GM12878 (cell line): ENCODE measurements around the gene ZFHX2. TPM values are rescaled to one million over a fixed set of nuclear protein-coding genes. Genes with fewer than 3 reads are reported as not detected.

ENCODE experiments used
- ATAC-seq: fragments of 200-7000 bp; cut with Tn5 transposase; 3 replicates; pipeline ENCODE4 v1.9.1; 2020; ENCODE audit warnings: mild to moderate bottlenecking, moderate library complexity
- Bru-seq: library from RNA; stranded (reverse); fragments of 400-500 nt; gene quantifications from one replicate; lab custom pipeline; 2021; lab: Mats Ljungman, UMichigan
- BruChase-seq, 2 experiments: library from RNA; stranded (reverse); fragments of 400-500 nt; gene quantifications; one replicate each; lab custom pipeline; 2021; lab: Mats Ljungman, UMichigan
- BruUV-seq: library from RNA; stranded (reverse); fragments of 400-500 nt; replicated peaks from 2 replicates; lab custom pipeline; 2021; lab: Mats Ljungman, UMichigan
- CTCF ChIA-PET: fragments of 300-600 bp; sonication (Branson Sonifier 250); formaldehyde crosslinking; extraction: SDS; loops from one replicate; lab custom pipeline; 2021; ENCODE audit warnings: inconsistent platforms; lab: Yijun Ruan, JAX
- POLR2A ChIA-PET: fragments of 350-600 bp; formaldehyde crosslinking; extraction: SDS; loops from one replicate; lab custom pipeline; 2021; ENCODE audit warnings: inconsistent platforms; lab: Charles Lee
- RAD21 ChIA-PET: fragments of 300-600 bp; sonication (Branson Sonifier 250); formaldehyde crosslinking; loops from one replicate; lab custom pipeline; 2023; ENCODE audit warnings: antibody characterized with exemption; ENCODE audit not compliant: unreplicated experiment; lab: Charles Lee
- SMC1A ChIA-PET: fragments of 300-600 bp; sonication (Branson Sonifier 250); formaldehyde crosslinking; loops from one replicate; lab custom pipeline; 2023; ENCODE audit not compliant: unreplicated experiment, uncharacterized antibody; lab: Charles Lee
- DNase-seq: peaks from one replicate; pipeline ENCODE4 v3.0.0-alpha.2; 2011; ENCODE audit warnings: low read depth, low spot score
- FAIRE-seq: peaks from 3 replicates; lab custom pipeline; 2011; peaks lifted over from hg19 to GRCh38; lab: Jason Lieb, UNC
- H2AFZ ChIP-seq: 2 replicates; pipeline ENCODE4 v1.6.0; 2011; ENCODE audit warnings: low read depth, low read length, control low read depth; ENCODE audit not compliant: control insufficient read depth
- H3K27ac ChIP-seq: 2 replicates; pipeline ENCODE4 v1.5.1; 2011; ENCODE audit warnings: control low read depth; ENCODE audit not compliant: control insufficient read depth, insufficient read depth
- H3K27me3 ChIP-seq, 2 experiments: replicated peaks in 1 of 2; 2 replicates each; pipeline versions ENCODE4 v1.6.0 to v1.6.1; 2011; ENCODE audit warnings: low read length in 1 of 2; ENCODE audit not compliant: control insufficient read depth in 2 of 2, insufficient read depth in 2 of 2
- H3K36me3 ChIP-seq, 2 experiments: 2 replicates each; pipeline ENCODE4 v1.5.1; 2011; ENCODE audit warnings: low read length in 1 of 2; ENCODE audit not compliant: control insufficient read depth in 2 of 2, insufficient read depth in 2 of 2
- H3K4me1 ChIP-seq: 2 replicates; pipeline ENCODE4 v1.6.1; 2011; ENCODE audit warnings: mild to moderate bottlenecking, low read length, moderate library complexity, mixed read lengths; ENCODE audit not compliant: control insufficient read depth, insufficient read depth
- H3K4me2 ChIP-seq: 2 replicates; pipeline ENCODE4 v1.6.0; 2011; ENCODE audit warnings: control low read depth; ENCODE audit not compliant: control insufficient read depth, insufficient read depth
- H3K4me3 ChIP-seq: fragments of 200-600 bp; sonication (generic); 2 replicates; pipeline ENCODE4 v1.5.1; 2016
- H3K79me2 ChIP-seq: 2 replicates; pipeline ENCODE4 v1.6.0; 2011; ENCODE audit warnings: low read length; ENCODE audit not compliant: control insufficient read depth, insufficient read depth
- H3K9ac ChIP-seq: 2 replicates; pipeline ENCODE4 v1.8.0; 2011; ENCODE audit warnings: low read length, control low read depth, mixed read lengths; ENCODE audit not compliant: control insufficient read depth, insufficient read depth
- H3K9me3 ChIP-seq: replicated peaks from 3 replicates; pipeline ENCODE4 v1.5.1; 2011; ENCODE audit warnings: mild to moderate bottlenecking, low read length; ENCODE audit not compliant: control insufficient read depth, insufficient read depth
- H4K20me1 ChIP-seq: 2 replicates; pipeline ENCODE4 v1.6.0; 2011; ENCODE audit not compliant: control insufficient read depth, insufficient read depth
- MTA2 ChIP-seq: fragments of 450-650 bp; IDR thresholded peaks from 2 replicates; pipeline ENCODE4 v1.6.1; 2016; ENCODE audit warnings: low read depth, mild to moderate bottlenecking, moderate library complexity
- NBN ChIP-seq: fragments of 450-650 bp; IDR thresholded peaks from 2 replicates; pipeline ENCODE4 v1.6.1; 2016
- NFXL1 ChIP-seq: fragments of 450-650 bp; IDR thresholded peaks from 2 replicates; pipeline ENCODE4 v1.6.1; 2017; ENCODE audit warnings: antibody characterized with exemption, mild to moderate bottlenecking, borderline replicate concordance
- PAX8 ChIP-seq: fragments of 450-650 bp; IDR thresholded peaks from 2 replicates; pipeline ENCODE4 v1.6.1; 2017; ENCODE audit warnings: mild to moderate bottlenecking, moderate library complexity
- TCF3 ChIP-seq: IDR thresholded peaks from 2 replicates; pipeline ENCODE4 v1.6.1; 2012; ENCODE audit warnings: low read depth, mild to moderate bottlenecking, low read length, borderline replicate concordance; ENCODE audit not compliant: insufficient read depth
- WGBS: methylation state at CpG from one replicate; pipeline ENCODE4 v1.1.6; 2016; ENCODE audit warnings: low lambda C conversion rate; ENCODE audit not compliant: insufficient replicate concordance, insufficient coverage; ENCODE audit errors: missing lambda C conversion rate; 5-methylcytosine and 5-hydroxymethylcytosine counted together
- in situ Hi-C: fragments of 300-500 bp; cut with MboI; formaldehyde crosslinking; loops from 9 replicates; pipeline ENCODE4 v1.14.3; 2018; ENCODE audit warnings: mixed read lengths
- intact Hi-C: fragments of 100-400 bp; cut with micrococcal nuclease; formaldehyde crosslinking; loops from one replicate; pipeline ENCODE4 v1.14.2; 2022; ENCODE audit not compliant: unreplicated experiment
- long read RNA-seq, 2 experiments: library from polyadenylated mRNA; unstranded; transcript quantifications; one replicate each; pipeline ENCODE4 v2.0.0, GENCODE V29; 2019 to 2020
- polyA minus RNA-seq, 3 experiments: library from RNA; depleted of rRNA, polyadenylated mRNA; stranded (reverse); fragments of >200 nt; gene quantifications; 2 replicates each; pipeline ENCODE4 v1.2.3, GENCODE V29; 2011
- polyA plus RNA-seq, 11 experiments: library from polyadenylated mRNA; depleted of rRNA in 4 of 11; unstranded in 6 of 11; stranded (reverse) in 5 of 11; fragments of >200 nt; fragmentation: Nextera tagmentation in 4 of 11; fragmentation: Illumina TruSeq in 1 of 11; extraction: Ambion mirVana in 4 of 11; extraction: Trizol in 1 of 11; gene quantifications; 1 replicate in 1 of 11; 2 replicates in 10 of 11; pipeline versions ENCODE4 v1.2.1 to v1.2.3, GENCODE V29; 2011 to 2016; ENCODE audit warnings: inconsistent platforms in 2 of 11, missing spikeins in 2 of 11, low read depth in 1 of 11
- total RNA-seq, 4 experiments: library from RNA; depleted of rRNA in 3 of 4; stranded (reverse); fragments of >200 nt in 3 of 4; fragmentation: Illumina TruSeq in 1 of 4; extraction: Trizol in 1 of 4; gene quantifications; 2 replicates each; pipeline versions ENCODE4 v1.2.1 to v1.2.3, GENCODE V29; 2013 to 2021
- TF ChIP-seq, protein P1 (sequence below): fragments of 450-650 bp; IDR thresholded peaks from 2 replicates; pipeline ENCODE4 v1.6.1; 2018; ENCODE audit warnings: borderline replicate concordance, mild to moderate bottlenecking; ENCODE audit not compliant: partially characterized antibody
- TF ChIP-seq, protein P2 (sequence below): fragments of 450-650 bp; conservative IDR thresholded peaks from 2 replicates; pipeline ENCODE4 v1.6.1; 2017; ENCODE audit warnings: mild to moderate bottlenecking, moderate library complexity
- TF ChIP-seq, protein P3 (sequence below): fragments of 450-650 bp; IDR thresholded peaks from 2 replicates; pipeline ENCODE4 v1.6.1; 2017; ENCODE audit warnings: mild to moderate bottlenecking, low read depth, inconsistent platforms; ENCODE audit not compliant: poor library complexity, severe bottlenecking

The ZFHX2 gene
- total RNA-seq (2013; cell fraction: nucleolus; rRNA removed) = 3.4 and 3.9 TPM in 2 replicates
- 0.11 and 0.40 TPM in 2 replicates for total RNA-seq (2014; rRNA removed)
- 0.14 and 0.54 TPM in 2 replicates for total RNA-seq (2014; rRNA removed; fragmentation: Illumina TruSeq; extraction: Trizol)
- 1.8 and 2.2 TPM in 2 replicates for total RNA-seq (2021)
- 0.17 TPM for polyA plus RNA-seq (2011; ENCODE audit: low read depth)
- polyA plus RNA-seq (2011; rRNA removed) = 0.10 and 0.42 TPM in 2 replicates
- polyA plus RNA-seq (2011; cell fraction: cytosol; rRNA removed) = 0.13 TPM in 2 replicates
- polyA plus RNA-seq (2011; cell fraction: nucleus; rRNA removed) = 1.2 and 2.8 TPM in 2 replicates
- polyA plus RNA-seq (2012) = 0.84 and 0.97 TPM in 2 replicates
- 0.19 and 0.56 TPM in 2 replicates for polyA plus RNA-seq (2014; fragmentation: Illumina TruSeq; extraction: Trizol)
- 1 to 10 TPM in 1 of 2 experiments, under 1 TPM in 1; 0.27 to 1.3 TPM for polyA plus RNA-seq (2014; fragmentation: Nextera tagmentation; extraction: Ambion mirVana)
- polyA plus RNA-seq (2014; rRNA removed) = 0.32 and 0.72 TPM in 2 replicates
- 1 to 10 TPM in 1 of 2 experiments, under 1 TPM in 1; 0.59 to 1.2 TPM for polyA plus RNA-seq (2016; fragmentation: Nextera tagmentation; extraction: Ambion mirVana)
- polyA minus RNA-seq (2011; rRNA and poly(A)+ RNA removed) = 0.95 and 1.3 TPM in 2 replicates
- polyA minus RNA-seq (2011; cell fraction: cytosol; rRNA and poly(A)+ RNA removed) = 0.53 and 0.83 TPM in 2 replicates
- 1.7 and 2.7 TPM in 2 replicates for polyA minus RNA-seq (2011; cell fraction: nucleus; rRNA and poly(A)+ RNA removed)
- percentile 52 among the genes with signal in this experiment for Bru-seq, nascent RNA
- percentile 54 among the genes with signal in this experiment for BruChase-seq, experiment 1, labeled RNA remaining after a 6-hour chase
- BruChase-seq, experiment 2, labeled RNA remaining after a 2-hour chase = percentile 51 among the genes with signal in this experiment
- long read RNA-seq, experiment 1 = 0 reads
- long read RNA-seq, experiment 2 = 0 reads

DNA sequence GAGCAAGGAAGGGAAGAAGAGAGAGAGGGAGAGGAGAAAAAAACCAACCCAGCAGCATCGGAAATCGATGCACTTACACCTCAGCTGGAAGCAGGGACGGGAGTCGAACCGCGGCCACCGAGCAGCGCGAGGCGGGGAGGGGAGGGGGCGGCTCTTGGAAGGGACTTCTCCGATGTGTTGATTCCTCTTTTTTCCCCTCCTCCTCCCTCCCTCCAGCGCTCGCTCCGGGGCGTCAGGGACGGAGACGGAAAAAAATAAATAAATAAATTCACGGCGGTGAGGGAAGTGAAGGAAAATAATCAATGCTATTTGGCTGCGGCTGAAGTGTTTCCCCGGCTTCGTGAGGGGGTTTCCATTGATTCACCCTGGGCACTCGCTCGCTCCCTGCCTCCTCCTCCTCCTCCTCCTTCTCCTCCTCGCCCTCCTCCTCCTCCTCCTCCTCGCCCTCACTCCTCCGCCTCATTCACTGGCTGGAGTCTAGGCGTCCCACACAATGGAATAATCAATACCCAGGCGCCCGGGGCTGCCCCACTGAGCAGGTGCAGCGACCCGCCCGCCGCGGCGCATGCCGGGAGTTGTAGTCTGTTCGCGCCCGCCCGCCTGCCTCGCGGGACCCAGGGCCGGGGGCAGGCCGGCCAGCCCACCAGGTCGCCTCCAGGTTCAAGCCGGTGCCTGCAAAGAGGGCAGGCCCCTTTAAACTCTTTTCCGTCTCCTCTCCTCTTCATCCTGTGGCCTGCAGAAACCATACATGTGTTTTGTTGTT lies at the start of gene ZFHX2:
ZFHX2 (minus strand) TSS at position 500 of the 763 bp plus-strand sequence. CDS start 16,440 bp downstream, outside the sequence.
- RAD21 ChIA-PET = no interaction called here
- ATAC-seq = peak; percentile 77
- BruUV-seq = TSS peak; percentile 65
- SMC1A ChIA-PET = interaction anchor here (1.2 to 1.4 kb wide), 3 partner anchors 16 to 74 kb away, joined by 3 to 5 read pairs (median 3); partner anchors contain the start of gene AP1G2
- no peaks in the 10 kb centered on the region for H3K9me3 ChIP-seq
- H2AFZ ChIP-seq = peak within 1 kb of the TSS; percentile 71
- H3K4me3 ChIP-seq = peak within 1 kb of the TSS; percentile 91
- H3K4me1 ChIP-seq = no peaks in the 10 kb centered on the region
- H3K9ac ChIP-seq = peak within 1 kb of the TSS; percentile 48
- CTCF ChIA-PET = interaction anchor here (0.7 to 1.9 kb wide), 11 partner anchors 10 to 636 kb away, joined by 3 to 14 read pairs (median 3); partner anchors contain the start of gene PABPN1
- in situ Hi-C loops = no loop called here
- H3K79me2 ChIP-seq = peaks cover 4% of the 10 kb centered on the region
- WGBS = 1% methylated on average over 43 of the region's 49 CpGs
- H3K27ac ChIP-seq = peak within 1 kb of the TSS; percentile 43
- no peaks in the 10 kb centered on the region for H3K36me3 ChIP-seq
- intact Hi-C loops = no loop called here
- POLR2A ChIA-PET = interaction anchor here (0.6 to 1.1 kb wide), 4 partner anchors 15 to 231 kb away, joined by 3 to 4 read pairs (median 3); partner anchors contain the start of gene PABPN1
- no peaks in the 10 kb centered on the region for H3K27me3 ChIP-seq
- H4K20me1 ChIP-seq = no peaks in the 10 kb centered on the region
- H3K4me2 ChIP-seq = peak within 1 kb of the TSS; percentile 70
- FAIRE-seq = no peak
- no peak for DNase-seq
- TF ChIP-seq, protein P1, sequence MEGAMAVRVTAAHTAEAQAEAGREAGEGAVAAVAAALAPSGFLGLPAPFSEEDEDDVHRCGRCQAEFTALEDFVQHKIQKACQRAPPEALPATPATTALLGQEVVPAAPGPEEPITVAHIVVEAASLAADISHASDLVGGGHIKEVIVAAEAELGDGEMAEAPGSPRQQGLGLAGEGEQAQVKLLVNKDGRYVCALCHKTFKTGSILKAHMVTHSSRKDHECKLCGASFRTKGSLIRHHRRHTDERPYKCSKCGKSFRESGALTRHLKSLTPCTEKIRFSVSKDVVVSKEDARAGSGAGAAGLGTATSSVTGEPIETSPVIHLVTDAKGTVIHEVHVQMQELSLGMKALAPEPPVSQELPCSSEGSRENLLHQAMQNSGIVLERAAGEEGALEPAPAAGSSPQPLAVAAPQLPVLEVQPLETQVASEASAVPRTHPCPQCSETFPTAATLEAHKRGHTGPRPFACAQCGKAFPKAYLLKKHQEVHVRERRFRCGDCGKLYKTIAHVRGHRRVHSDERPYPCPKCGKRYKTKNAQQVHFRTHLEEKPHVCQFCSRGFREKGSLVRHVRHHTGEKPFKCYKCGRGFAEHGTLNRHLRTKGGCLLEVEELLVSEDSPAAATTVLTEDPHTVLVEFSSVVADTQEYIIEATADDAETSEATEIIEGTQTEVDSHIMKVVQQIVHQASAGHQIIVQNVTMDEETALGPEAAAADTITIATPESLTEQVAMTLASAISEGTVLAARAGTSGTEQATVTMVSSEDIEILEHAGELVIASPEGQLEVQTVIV = no peak
- TF ChIP-seq MTA2 (0 out of 2 replicates have a peak, but pooled peaks have one; percentile 23), NFXL1 (peak; percentile 98), NBN (peak; percentile 15; the same call in 1 of the 2 replicates), PAX8 (no peak), TCF3 (0 out of 2 replicates have a peak, but pooled peaks have one; percentile 66)
- TF ChIP-seq, protein P2, sequence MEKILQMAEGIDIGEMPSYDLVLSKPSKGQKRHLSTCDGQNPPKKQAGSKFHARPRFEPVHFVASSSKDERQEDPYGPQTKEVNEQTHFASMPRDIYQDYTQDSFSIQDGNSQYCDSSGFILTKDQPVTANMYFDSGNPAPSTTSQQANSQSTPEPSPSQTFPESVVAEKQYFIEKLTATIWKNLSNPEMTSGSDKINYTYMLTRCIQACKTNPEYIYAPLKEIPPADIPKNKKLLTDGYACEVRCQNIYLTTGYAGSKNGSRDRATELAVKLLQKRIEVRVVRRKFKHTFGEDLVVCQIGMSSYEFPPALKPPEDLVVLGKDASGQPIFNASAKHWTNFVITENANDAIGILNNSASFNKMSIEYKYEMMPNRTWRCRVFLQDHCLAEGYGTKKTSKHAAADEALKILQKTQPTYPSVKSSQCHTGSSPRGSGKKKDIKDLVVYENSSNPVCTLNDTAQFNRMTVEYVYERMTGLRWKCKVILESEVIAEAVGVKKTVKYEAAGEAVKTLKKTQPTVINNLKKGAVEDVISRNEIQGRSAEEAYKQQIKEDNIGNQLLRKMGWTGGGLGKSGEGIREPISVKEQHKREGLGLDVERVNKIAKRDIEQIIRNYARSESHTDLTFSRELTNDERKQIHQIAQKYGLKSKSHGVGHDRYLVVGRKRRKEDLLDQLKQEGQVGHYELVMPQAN = 0 out of 2 replicates have a peak, but pooled peaks have one; percentile 26
- TF ChIP-seq, protein P3, sequence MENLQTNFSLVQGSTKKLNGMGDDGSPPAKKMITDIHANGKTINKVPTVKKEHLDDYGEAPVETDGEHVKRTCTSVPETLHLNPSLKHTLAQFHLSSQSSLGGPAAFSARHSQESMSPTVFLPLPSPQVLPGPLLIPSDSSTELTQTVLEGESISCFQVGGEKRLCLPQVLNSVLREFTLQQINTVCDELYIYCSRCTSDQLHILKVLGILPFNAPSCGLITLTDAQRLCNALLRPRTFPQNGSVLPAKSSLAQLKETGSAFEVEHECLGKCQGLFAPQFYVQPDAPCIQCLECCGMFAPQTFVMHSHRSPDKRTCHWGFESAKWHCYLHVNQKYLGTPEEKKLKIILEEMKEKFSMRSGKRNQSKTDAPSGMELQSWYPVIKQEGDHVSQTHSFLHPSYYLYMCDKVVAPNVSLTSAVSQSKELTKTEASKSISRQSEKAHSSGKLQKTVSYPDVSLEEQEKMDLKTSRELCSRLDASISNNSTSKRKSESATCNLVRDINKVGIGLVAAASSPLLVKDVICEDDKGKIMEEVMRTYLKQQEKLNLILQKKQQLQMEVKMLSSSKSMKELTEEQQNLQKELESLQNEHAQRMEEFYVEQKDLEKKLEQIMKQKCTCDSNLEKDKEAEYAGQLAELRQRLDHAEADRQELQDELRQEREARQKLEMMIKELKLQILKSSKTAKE = peak; percentile 29
